CMK (cell line): ENCODE measurements around the gene CNOT6.
A peak's percentile ranks its signal among the peaks of the same experiment; 100 is the strongest.
"Not testable (repeated sequence)": the region's sequence is repeated elsewhere in the genome, so short reads cannot be mapped to it uniquely, and the experiment has no call there.

Experiments
- DNase-seq: peaks from one replicate; pipeline ENCODE4 v3.0.0-alpha.2; 2010; ENCODE audit warnings: low read depth

Gene CNOT6

DNA sequence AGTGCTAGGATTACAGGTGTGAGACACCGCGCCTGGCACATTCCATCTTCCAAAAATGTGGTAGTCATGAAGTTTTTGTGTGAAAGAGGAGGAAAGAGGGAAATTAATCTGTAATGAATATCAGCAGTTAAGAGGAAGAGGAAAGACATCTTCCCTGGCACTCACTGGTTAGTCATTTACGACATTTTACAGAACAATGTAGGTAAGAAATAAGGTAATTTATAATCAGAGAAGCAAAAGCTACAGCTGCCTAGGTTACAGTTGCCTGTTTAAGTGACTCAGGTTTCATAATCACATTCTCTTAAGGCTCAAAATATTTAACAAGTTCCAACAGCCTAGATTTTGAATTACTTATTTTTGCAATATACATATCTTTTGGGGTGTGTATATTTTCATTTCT, 26.9 kb downstream of the CNOT6 start:
- no peak for DNase-seq

DNA sequence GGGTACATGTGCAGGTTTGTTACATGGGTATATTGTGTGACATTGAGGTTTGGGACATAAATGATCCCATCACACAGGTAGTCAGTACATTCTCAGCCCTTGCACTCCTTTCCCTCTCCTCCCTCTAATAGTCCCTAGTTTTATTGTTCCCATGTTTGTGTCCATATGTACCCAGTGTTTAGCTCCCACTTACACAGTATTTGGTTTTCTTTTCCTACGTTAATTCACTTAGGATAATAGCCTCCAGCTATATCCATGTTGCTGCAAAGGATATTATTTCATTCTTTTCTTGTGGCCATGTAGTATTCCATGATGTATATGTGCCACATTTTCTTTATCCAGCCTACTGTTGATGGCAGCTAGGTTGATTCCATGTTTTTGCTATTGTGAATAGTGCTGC, 27.4 kb downstream of the CNOT6 start:
- no peak for DNase-seq

DNA sequence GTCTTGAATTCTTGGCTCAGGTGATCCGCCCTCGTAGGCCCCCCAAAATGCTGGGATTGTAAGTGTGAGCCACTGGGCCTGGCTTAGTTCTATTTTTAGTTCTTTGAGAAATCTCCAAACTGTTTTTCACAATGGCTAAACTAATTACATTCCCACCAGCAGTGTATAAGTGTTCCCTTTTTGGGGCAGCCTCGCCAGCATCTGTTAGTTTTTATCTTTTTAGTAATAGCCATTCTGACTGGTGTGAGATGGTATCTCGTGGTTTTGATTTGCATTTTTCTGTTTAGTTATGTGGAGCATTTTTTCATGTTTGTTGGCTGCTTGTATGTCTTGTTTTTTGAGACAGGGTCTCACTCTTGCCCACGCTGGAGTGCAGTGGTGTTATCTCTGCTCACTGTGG, 28.2 kb downstream of the CNOT6 start:
- no peak for DNase-seq

DNA sequence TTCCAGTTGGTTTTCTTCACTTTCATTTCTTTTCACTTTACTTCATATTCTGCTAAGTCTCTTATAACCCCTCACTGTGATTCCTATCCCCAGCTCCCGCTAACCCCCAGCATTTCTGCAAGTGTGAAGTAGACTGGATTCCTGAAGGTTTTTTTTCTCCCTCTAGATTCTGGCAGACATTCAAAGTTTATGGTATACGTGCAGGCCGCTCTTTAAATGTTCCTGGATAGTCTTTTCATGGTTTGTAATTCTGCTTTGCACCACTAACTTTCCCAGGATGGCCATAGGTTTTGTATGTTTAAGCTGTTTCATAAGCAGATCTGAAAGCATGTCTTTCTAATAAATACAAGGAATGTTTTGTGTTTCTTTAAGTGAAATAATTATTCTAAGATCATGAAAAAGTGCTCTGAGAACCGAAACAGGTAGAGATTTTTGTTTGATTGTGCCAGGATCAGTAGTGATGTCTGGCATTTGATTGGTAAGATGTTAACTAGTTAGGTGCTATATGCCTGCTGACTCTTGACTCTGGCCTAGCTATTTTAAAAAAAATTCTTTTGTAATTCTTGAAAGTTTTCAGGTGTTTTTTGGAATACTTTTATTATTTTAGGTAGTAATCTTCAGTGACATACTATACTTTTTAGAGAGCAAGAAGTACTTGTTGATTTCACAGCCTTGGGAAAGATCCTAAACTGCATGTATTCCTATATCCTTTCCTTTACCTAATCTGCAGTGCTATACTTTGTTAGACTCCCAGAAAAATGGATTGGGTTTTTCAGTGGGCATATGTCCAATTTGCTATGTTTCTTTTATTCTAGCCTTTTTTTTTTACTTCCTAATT, 29.7 kb downstream of the CNOT6 start:
- DNase-seq: no peak

DNA sequence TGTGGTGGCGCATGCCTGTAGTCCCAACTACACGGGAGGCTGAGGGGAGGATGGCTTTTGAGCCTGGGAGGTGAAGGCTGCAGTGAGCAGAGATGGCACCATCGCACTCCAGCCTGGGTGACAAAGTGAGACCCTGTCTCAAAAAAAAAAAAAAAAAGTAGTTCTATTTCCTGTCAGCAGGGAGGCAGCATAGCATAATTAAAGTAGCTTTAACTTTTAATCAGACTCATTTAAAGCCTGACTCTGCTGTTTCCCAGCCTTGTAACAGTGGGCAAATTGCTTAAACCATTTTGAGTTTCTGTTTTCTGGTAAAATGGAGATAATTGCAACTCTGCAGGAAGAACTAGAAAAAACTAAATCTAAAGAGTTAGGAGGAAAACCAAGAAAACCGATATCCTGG, 31.2 kb downstream of the CNOT6 start:
- DNase-seq: no peak

DNA sequence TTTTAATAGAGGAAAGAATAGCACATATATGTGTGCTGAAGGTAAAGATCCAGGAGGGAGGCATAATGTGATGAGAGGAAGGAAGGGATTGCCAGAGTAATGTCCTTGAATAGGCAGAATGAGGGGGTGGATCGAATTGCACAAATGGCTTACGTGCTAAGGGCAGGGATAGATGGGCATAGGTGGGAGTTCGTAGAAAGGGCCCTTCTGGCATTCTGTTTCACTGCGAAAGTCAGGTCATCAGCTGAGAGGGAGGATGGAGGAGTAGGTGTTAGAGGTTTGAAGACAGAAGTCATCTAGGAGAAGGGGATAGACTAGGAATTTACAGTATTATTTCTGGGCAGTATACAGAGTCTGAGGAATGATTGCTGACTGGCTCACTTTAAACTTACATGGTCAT, 32.1 kb downstream of the CNOT6 start:
- no peak for DNase-seq

DNA sequence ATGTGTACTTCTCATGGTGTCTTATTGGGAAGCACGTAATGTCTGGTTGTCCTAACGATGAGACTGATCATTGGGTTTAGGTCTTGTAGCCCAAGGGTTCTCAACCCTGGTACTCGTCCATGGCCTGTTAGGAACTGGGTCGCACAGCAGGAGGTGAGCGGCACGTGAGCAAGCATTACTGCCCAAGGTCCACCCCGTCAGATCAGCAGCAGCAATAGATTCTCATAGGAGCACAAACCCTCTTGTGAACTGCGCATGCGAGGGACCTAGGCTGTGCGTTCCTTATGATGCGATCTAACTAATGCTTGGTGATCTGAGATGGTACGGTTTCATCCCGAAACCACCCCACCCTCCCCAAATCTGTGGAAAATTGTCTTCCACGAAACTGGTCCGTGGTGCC, 33.5 kb downstream of the CNOT6 start:
- DNase-seq: no peak

DNA sequence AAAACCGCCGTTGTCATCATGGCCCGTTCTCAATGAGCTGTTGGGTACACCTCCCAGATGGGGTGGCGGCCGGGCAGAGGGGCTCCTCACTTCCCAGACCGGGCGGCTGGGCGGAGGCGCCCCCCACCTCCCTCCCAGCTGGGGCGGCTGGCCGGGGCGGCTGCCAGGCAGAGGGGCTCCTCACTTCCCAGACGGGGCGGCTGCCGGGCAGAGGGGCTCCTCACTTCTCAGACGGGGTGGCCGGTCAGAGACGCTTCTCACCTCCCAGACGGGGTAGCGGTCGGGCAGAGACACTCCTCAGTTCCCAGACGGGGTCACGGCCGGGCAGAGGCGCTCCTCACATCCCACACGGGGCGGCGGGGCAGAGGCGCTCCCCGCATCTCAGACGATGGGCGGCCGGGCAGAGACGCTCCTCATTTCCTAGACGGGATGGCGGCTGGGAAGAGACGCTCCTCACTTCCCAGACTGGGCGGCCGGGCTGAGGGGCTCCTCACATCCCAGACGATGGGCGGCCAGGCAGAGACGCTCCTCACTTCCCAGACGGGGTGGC, 36.9 kb downstream of the CNOT6 start:
- DNase-seq: not testable (repeated sequence)

DNA sequence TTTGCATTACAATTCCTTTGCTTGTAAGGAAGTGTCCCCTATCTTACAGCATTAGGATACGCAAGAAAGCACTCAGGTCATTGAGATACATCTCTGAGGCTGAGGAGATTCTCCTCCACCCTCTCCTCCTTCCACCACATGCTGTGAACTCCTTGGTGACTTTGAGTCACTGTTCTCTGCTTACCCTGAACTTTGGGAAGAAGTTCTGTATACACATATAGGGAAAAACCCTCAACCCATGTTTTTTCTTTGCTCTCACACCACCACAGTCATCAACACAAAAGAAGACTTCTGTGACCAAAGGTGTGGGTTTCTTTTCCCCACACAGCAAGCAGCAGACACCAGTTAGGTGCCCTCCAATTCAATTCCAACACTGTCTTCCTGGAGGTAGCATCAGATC, 38.1 kb downstream of the CNOT6 start:
- DNase-seq: no peak

DNA sequence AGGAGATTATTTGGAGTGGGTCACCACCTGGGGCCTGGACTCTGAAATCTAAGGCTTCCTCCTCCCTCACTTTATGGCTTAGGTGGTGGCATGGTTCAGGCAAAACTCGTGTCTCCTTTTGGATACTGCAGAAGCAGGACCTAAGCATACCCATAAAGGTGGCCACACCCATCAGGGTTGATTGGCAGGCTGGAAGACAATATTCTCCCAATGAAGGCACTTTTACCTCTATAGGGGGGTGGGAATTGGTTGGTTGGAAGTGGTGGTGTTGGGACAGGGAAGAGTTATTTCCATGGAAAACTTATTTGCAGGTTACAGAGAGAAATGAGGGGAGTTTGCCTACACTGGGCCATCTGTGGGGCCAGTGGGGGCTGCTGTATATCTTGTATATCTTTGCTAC, 39.7 kb downstream of the CNOT6 start:
- DNase-seq: no peak

DNA sequence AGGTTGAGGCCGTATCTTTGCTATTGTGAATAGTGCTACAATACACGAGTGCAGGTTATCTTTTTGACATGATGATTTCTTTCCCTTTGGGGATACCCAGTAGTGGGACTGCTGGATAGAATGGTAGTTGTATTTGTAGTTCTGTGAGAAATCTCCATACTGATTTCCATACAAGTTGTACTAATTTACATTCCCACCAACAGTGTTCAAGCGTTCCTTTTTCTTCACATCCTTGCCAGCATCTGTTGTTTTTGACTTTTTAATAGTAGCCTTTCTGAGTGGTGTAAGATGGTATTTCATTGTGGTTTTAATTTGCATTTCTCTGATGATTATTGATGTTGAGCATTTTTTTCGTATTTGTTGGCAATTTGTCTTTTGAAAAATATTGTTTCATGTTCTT, 41.4 kb downstream of the CNOT6 start:
- DNase-seq: no peak

DNA sequence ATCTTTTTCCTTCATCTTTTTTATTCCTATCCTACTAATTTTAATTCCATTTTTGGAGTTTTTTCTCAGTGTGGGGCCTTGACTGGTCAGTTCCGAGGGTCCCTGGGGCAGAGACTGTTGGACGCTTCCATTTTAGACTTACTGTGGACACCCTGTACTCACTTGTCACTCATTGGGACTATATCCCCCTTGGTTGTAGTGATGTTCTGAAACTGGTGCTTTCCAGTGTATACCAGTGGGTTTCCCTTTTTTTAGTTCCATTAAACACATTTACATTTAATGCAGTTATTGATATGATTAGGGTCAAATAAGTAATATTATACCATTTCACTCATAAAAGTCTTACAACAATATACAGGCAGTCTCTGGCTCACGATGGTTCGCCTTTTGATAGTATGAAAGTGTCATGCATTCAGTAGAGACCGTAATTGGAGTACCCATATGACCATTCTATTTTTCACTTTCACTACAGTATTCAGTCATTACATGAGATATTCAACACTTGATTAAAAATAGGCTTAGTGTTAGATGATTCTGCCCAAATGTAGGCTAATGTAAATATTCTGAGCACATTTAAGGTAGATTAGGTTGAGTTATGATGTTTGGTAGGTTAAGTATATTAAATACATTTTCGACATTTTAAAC, 46.0 kb downstream of the CNOT6 start:
- no peak for DNase-seq

DNA sequence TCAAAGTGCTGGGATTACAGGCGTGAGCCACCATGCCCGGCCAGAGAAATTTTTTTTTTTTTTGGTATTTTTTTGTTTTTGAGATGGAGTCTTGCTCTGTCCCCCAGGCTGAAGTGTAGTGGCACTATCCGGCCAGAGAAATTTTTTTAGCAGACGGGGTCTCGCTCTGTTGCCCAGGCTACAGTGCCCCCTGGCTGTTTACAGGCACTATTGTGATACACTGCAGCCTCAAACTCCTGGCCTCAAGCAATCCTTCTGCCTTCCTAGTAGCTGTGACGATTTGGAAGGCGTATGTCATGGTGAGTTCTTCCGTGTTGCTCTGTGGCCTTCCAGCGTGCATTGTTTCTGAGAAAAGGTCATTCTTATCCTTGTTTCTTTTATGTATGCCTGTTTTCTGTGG, 47.5 kb downstream of the CNOT6 start:
- DNase-seq: no peak

DNA sequence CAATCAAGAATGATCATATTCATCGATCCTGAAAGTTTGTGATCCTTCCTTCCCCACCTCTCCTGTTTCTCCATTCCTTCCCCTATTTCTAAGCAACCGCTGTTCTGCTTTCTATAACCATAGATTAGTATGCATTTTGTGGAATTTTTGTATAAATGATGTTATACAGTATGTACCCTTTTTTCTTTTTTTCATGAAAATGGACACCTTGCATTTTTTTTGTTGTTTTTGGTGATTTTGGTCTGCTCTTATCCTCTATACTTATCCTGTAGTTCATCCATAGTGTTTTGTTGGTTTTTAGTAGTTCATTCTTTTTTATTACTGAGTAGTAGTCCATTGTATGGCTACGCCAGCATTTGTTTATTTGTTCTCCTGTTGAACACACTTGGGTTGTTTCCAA, 51.1 kb downstream of the CNOT6 start:
- DNase-seq: no peak

DNA sequence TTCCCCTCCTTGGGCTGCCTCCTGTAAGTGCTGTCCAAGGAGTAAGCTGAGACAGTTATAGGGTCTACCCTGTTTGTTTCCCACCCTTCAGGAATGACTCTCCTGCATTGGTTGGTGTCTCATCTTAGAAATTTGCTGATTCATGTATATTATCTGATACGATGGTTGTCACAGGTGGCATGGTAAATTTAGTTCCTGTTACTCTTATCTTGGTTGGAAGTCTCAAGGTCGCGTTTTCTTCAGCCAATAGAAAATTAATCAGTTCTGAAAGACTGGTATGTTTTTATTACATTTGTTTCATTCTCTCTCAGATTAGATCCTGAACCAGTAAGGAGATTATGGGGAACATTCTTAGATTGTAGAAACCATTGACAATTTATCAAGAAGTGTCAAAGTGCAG, 54.4 kb downstream of the CNOT6 start:
- no peak for DNase-seq

DNA sequence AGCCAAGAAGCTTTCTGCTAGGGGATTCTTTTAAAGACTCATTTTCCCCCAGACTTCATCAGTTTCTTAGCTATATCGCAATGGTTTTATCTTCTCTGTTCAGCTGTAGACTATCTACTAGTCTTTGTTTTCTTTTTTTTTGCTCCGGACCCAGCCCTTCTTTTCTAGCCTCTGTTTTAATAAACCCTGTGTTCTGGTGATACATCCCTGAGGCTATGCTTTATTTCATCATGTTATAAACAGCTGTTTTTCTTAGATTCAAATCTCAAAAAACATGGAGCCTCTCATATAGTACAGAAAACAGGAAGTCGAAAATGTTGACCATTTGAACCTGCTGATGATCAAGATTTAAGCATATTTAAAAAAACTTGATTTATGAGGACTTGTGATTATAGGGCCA, 59.4 kb downstream of the CNOT6 start:
- peak; percentile 9 for DNase-seq

DNA sequence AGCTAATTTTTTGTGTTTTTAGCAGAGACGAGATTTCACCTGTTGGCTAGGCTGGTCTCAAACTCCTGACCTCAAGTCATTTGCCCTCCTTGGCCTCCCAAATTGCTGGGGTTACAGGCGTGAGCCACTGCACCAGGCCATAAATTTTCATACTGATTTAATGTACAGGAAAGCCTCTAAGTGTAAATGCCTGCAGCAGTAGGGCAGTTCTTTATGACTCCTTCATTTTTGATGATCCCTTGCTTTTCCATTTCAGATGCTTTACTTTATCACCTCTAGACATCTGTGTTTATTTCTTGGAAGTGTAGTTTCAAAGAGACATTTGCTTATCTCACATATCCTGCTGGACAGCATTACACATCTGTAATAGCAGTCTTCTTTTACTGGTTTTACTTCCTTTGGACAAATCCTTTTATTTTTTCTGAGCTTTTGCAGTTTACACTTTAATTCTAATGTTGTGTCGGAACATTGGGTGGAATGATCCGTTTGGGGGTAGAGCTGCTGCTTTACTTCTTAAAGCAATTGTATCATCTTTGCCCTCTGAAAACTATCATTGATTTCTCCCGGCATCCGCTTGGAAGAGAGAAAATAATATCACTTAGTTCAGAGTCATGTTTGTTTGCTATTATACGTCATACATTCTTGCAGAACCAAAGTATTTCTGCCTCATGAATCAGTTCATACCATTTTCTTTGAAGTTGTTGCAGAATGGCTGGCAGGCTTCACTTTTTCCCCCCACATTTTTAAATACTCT, 61.2 kb downstream of the CNOT6 start:
- DNase-seq: peak; percentile 50

DNA sequence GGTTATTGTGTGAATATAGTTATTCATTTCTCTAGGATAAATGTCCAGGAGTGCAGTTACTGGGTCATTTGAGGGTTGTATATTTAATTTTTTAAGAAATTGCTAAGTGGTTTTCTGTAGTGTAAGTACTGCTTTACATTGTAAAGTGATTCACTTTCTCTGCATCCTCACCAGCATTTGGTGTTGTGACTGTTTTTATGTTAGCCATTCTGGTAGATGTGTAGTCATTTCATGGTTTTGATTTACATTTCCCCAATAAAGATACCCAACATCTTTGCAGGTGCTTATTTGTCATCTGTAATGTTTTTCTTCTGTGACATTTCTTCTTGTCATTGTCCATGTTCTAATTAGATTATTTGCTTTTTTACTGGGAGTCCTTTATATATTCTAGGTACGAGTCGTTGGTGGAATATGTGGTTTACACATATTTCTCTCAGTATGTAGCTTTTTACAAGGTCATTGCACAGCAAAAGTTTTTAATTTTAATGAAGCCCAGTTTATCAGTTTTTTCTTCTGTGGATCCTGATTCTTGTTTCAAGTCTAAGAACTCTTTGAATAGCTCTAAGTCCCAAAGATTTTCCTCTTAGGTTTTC, 63.1 kb downstream of the CNOT6 start:
- no peak for DNase-seq

DNA sequence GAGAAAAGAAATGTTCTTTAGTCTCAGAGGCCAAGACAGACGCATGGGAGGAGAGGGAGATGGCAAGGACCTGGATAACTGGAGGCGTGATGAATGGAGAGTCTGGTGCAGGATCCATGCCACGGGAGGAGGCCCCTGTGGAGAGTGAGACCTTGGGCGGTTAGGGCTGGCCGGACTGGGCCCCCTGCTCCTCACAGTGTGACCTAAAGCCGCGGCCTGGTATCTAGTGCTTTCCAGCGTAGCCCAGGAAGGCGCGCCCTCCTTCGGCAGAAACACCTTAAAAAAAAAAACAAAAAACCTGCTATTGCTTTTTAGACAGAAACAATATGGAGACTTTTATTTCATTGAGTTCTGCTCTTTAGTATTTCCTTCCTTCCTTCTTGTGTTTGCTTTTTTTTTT, 64.1 kb downstream of the CNOT6 start:
- DNase-seq: no peak

DNA sequence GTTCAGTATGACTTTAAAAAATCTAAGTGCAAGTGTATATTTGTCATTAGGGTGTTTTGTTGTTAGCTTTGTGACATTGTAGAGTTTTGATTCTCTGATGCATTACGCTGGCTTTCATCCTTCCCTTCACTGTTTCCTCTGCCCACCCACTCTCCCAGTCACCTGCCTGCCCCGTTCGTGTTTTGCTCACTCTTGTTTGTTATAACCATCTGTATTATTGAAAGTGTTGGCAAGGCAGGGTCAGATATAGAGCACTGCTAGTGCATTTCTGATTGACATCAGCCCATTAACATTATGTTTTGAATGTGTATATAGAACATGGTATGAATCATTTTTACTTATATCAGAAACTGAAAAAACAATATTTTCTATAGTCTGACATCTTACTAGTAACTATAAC, 69.8 kb downstream of the CNOT6 start:
- DNase-seq: no peak

DNA sequence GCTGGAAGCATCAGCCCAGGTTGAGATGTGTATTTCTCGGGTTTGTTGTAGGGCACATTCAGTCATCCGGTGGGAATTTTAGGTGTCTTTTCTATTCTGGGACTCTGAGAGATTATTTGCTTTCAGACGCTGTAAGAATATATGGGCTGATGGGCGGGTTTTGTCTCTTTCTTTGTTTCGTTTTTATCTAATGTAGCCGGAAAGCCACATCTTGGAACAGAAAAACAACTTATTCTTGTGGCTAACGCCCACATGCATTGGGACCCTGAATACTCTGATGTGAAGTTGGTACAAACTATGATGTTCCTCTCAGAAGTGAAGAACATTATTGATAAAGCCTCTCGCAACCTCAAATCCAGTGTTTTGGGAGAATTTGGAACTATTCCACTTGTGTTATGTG, 74.7 kb downstream of the CNOT6 start:
- DNase-seq: no peak

DNA sequence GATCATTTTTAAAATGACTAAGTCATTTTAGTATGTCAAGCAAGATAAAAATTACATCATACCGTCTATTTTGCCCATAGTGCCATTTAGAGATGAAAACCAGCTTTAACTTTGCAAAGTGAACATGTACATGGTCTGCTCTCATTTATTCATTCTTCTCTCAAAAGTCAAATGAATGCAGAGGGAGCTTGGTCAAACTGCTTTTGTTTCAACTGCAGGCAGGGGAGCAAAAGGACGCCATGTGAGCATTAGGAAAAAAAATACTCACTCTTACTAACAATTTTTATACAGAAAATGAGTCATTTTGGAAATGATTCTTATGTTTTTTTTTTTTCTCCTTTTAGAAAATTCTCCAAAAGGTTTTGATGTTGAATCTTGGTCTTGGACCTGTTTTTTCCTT, 81.4 kb downstream of the CNOT6 start:
- DNase-seq: no peak

DNA sequence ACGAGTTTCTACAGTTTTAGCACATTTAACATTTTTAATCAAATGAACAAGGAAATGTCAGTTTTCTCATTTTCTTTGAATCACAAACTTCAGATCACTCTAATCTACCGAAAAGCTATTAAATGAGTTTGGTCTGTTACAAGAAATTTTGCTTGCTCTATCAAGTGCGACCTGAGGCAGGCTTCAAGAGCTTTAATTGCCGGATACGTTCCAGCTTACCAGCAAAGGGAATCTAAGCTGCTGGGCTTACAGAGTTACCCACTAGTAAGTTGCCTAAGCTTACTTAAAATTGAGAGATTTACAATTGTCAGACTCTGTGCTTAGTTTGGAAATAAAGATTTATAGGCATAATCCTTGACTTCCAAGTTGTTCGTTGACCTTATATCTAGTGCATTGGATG, 86.5 kb downstream of the CNOT6 start:
- DNase-seq: no peak
